AG04449 (cell line): ENCODE data around the gene NBEAL1.
"Not testable (repeated sequence)": the region's sequence is repeated elsewhere in the genome, so short reads cannot be mapped to it uniquely, and the experiment has no call there.

Experiments
- CTCF ChIA-PET: fragments of 350-600 bp; formaldehyde crosslinking; extraction: SDS; loops from one replicate; lab custom pipeline; 2021; ENCODE audit warnings: antibody characterized with exemption; lab: Yijun Ruan, JAX
- POLR2A ChIA-PET: fragments of 400-600, 350-600 bp; formaldehyde crosslinking; extraction: SDS; loops from one replicate; lab custom pipeline; 2020; ENCODE audit warnings: antibody characterized with exemption, inconsistent platforms; lab: Yijun Ruan, JAX
- DNase-seq: peaks from one replicate; pipeline ENCODE4 v3.0.0-alpha.2; 2010; ENCODE audit warnings: low read depth, low spot score
- H3K4me3 ChIP-seq: 2 replicates; pipeline ENCODE4 v1.5.1; 2011; ENCODE audit warnings: low read depth, mild to moderate bottlenecking, control low read depth, low read length
- TF ChIP-seq, protein P1 (sequence below): IDR thresholded peaks from one replicate; pipeline ENCODE4 v1.5.1; 2011; ENCODE audit warnings: mild to moderate bottlenecking, moderate library complexity, low read length, control low read depth, inconsistent platforms; ENCODE audit not compliant: insufficient read depth; ENCODE audit errors: missing control alignments

Gene NBEAL1

DNA sequence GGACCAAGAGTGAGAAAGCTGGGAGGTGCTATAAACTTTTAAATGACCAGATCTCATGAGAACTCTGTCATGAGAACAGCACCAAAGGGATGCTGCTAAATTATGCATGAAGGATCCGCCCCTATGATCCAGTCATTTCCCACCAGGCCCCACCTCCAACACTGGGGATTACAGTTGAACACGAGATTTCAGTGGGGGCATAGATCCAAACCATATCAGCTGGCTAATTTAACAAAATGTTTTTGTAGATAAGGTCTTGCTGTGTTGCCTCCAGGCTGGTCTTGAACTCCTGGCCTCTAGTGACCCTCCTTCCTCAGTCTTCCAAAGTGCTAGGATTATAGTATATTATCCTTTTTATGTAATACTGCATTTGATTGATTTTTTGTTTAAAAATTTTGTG is 56.0 kb downstream of the NBEAL1 start:
- TF ChIP-seq, protein P1, sequence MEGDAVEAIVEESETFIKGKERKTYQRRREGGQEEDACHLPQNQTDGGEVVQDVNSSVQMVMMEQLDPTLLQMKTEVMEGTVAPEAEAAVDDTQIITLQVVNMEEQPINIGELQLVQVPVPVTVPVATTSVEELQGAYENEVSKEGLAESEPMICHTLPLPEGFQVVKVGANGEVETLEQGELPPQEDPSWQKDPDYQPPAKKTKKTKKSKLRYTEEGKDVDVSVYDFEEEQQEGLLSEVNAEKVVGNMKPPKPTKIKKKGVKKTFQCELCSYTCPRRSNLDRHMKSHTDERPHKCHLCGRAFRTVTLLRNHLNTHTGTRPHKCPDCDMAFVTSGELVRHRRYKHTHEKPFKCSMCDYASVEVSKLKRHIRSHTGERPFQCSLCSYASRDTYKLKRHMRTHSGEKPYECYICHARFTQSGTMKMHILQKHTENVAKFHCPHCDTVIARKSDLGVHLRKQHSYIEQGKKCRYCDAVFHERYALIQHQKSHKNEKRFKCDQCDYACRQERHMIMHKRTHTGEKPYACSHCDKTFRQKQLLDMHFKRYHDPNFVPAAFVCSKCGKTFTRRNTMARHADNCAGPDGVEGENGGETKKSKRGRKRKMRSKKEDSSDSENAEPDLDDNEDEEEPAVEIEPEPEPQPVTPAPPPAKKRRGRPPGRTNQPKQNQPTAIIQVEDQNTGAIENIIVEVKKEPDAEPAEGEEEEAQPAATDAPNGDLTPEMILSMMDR, result no peak
- CTCF ChIA-PET, result no interaction called here
- POLR2A ChIA-PET, result no interaction called here
- no peak for DNase-seq
- H3K4me3 ChIP-seq, result no peak overlapping the region

DNA sequence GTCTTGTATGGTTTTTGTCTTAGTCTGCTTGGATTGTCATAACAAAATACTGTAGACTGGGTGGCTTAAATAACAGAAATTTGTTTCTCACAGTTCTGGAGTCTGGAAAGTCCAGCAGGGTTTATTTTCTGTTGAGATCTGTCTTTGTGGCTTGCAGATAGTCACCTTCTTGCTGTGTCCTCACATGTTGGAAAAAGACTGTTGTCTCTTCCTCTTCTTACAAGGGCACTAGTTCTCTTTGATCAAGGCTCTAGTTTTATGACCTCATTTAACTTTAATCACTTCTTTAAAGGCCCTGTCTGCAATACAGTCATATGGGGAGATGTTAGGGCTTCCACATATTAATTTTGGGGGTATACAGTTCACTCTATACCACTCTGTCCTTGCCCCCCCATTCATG is 56.5 kb downstream of the NBEAL1 start:
- H3K4me3 ChIP-seq, result no peak overlapping the region
- no peak for DNase-seq
- ChIA-PET CTCF (interaction anchor here (1.5 kb wide), 1 partner anchor 23 kb away, joined by 4 read pairs; no protein-coding TSS in a partner anchor), POLR2A (no interaction called here)
- TF ChIP-seq, protein P1, result no peak

DNA sequence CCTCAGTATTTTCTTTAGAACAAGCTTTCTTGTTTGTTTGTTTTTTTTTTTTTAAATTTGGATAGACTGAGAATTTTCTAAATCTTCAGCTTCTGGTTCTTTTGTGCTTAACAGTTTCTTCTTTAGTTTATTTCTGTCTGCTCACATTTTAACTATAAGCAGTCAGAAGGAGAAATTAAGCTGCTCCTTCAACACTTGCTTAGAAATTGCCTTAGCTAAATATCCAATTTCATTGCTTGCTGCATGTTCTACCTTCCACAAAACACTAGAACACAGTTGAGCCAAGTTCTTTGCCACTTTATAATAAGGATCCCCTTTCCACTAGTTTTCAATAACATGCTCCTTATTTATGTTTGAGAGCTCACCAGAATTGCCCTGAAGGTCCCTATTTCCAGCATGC is 57.7 kb downstream of the NBEAL1 start:
- DNase-seq, result no peak
- H3K4me3 ChIP-seq, result no peak overlapping the region
- ChIA-PET CTCF (interaction anchor here (1.5 kb wide), 1 partner anchor 22 kb away, joined by 4 read pairs; no protein-coding TSS in a partner anchor), POLR2A (no interaction called here)
- TF ChIP-seq, protein P1, result no peak

DNA sequence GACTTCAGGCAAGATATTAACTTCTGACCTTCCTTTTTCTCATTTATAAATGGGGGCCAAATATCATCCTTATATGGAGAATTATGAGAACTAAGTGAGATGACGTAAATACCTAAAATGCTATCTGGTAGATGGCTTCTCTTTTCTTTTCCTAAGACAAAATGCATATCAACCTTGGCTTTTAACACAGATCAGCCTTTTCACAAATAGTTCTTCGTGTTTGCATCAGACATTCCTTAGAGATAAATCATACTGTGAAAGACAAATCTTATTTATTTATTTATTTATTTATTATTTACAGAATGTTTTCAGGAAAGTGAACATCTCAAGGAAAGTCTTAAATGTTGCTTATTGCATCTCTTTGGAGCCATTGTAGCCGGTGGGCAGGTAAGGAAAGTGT is 62.8 kb downstream of the NBEAL1 start:
- no peak for DNase-seq
- TF ChIP-seq, protein P1, result no peak
- ChIA-PET CTCF (no interaction called here), POLR2A (no interaction called here)
- no peak overlapping the region for H3K4me3 ChIP-seq

DNA sequence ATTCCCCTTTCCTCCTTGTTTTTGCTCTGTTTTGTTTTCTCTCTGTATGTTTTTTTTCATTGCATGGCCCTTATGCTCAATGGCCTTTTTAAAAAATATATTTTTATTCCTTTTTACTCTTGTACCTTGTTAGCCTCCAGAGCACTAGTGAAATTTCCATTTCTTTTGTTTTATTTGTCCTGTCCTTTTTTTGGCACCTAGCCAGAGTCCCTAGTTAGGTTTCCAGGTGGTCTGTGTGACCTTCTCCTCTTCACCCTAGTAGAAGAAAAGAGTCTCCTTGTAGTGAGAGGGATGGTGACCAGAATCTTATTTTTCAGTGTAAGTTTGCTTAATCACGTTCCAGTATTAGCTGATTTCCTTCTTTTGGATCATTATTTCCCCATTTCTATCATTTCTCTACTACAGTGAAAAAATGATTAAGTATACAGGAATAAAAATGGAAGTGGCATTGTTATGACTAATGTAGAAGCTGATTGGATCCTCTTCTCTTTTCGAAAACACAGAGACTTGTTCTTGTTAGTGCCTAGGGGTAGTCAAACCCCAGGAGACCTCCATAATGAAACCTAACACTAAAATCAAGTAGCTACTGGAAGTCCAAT is 65.9 kb downstream of the NBEAL1 start:
- CTCF ChIA-PET, result interaction anchor here (1.2 kb wide), 1 partner anchor 492 kb away, joined by 3 read pairs; no protein-coding TSS in a partner anchor
- TF ChIP-seq, protein P1, result no peak
- no peak overlapping the region for H3K4me3 ChIP-seq
- DNase-seq, result no peak
- POLR2A ChIA-PET, result no interaction called here

DNA sequence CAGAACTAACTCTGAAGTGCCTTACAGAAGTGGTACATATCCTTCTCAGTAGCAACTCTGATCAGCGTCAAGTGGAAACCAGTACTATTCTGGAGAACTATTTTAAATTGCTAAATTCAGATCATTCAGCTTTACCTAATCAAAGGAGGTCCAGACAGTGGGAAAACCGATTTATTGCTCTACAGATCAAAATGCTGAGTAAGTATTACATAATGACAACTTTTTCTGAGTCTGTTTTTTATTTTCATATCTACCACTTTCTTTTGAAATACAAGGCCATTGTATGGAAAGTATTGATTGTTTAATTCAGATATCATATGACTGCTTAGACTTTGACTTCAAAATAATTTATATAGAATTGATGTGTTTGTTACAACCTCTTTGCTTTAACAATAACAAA is 68.7 kb downstream of the NBEAL1 start:
- DNase-seq, result no peak
- ChIA-PET CTCF (no interaction called here), POLR2A (no interaction called here)
- TF ChIP-seq, protein P1, result no peak
- H3K4me3 ChIP-seq, result no peak overlapping the region

DNA sequence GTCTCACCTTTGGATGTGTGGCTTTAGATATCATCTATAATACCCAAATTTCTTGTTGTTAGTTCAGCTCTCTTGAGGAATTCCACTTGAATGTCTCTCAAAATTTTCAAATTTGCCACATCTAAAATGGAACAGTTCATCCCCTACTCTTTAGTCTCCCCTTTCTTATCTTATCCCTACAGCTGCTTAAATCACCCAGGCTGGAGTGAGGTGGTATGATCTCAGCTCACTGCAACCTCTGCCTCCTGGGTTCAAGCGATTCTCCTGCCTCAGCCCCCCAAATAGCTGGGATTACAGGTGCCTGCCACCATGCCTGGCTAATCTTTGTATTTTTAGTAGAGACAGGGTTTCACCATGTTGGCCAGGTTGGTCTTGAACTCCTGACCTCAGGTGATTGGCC is 71.7 kb downstream of the NBEAL1 start:
- CTCF ChIA-PET, DNase-seq, H3K4me3 ChIP-seq, POLR2A ChIA-PET: not testable (repeated sequence)

DNA sequence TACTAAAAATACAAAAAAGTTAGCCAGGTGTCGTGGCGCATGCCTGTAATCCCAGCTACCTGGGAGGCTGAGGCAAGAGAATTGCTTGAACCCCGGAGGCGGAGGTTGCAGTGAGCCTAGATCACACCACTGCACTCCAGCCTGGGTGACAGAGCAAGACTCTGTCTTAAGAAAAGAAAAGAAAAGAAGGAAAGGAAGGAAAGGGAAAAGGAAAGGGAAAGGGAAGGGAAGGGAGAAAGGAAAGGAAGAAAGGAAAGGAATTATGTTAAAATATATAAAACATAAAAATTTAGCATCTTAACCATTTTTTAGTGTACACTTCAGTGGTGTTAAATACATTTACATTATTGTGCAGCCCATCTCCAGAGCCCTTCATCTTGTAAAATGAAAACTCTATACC is 76.0 kb downstream of the NBEAL1 start:
- DNase-seq, H3K4me3 ChIP-seq, POLR2A ChIA-PET, CTCF ChIA-PET: not testable (repeated sequence)
